Stimulated activated CD4-positive, alpha-beta T cell treated with anti-CD3 and anti-CD28 coated beads, Interleukin-1b, Interleukin-23, amount 100 ng/mL, for 48 hours (primary cell): ENCODE data around the gene CASP8AP2.
"Not testable (repeated sequence)": the region's sequence is repeated elsewhere in the genome, so short reads cannot be mapped to it uniquely, and the experiment has no call there.

Experiments
- DNase-seq: peaks from one replicate; pipeline ENCODE4 v3.0.0-alpha.2; 2020

Gene CASP8AP2

DNA sequence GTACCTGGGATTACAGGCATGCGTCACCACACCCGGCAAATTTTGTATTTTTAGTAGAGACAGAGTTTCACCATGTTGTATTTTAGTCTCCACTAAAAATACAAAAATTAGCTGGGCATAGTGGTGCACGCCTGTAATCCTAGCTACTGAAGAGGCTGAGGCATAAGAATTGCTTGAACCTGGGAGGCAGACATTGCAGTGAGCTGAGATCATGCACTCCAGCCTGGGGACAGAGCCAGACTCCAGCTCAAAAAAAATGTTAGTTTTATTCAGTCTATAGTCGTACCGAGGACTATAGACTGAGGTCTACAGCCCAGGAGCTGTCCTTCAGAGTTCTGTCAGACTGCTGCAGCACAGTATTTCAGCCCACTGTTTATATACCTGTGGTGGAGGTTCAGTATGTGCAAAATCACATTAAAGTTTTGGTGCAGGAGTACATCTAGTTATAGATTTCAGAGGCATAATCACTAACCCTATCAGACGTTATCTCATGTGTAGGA, 3.6 kb upstream of the CASP8AP2 start:
- no peak for DNase-seq

DNA sequence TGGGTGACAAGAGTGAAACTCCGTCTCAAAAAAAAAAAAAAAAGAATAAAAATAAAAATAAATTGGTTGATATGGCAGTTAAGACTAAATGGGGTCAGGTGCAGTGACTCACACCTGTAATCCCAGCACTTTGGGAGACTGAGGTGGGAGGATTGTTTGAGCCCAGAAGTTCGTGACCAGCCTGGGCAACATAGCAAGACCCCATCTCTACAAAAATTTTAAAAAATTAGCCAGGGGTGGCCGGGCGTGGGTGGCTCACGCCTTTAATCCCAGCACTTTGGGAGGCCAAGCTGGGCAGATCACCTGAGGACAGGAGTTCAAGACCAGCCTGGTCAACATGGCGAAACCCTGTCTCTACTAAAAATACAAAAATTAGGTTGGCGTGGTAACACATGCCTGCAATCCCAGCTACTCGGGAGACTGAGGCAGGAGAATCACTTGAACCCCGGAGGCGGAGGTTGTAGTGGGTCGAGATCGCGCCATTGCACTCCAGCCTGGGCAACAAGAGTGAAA, 1.1 kb upstream of the CASP8AP2 start:
- not testable (repeated sequence) for DNase-seq

DNA sequence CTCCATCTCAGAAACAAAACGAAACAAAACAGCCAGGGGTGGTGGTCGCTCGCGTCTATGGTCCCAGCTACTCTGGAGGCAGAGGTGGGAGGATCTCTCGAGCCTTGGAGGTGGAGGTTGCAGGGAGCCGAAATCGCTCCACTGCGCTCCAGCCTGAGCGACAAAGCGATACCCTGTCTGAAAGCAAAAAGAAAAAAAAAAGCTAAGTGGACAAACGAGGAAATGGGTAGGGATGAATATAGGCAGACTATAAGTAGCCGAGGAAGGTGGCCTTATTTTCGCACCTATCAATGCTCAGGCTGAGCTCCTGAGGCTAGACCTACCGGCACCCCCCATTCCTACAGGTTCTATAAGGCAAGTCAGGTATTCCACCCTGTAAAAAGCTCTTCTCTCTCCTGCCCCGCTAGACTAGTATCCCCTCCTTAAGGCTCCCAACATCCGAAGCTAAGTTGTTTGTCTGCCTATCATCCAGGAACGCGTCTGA, 650 bp upstream of the CASP8AP2 start:
- DNase-seq, result peak; percentile 17

DNA sequence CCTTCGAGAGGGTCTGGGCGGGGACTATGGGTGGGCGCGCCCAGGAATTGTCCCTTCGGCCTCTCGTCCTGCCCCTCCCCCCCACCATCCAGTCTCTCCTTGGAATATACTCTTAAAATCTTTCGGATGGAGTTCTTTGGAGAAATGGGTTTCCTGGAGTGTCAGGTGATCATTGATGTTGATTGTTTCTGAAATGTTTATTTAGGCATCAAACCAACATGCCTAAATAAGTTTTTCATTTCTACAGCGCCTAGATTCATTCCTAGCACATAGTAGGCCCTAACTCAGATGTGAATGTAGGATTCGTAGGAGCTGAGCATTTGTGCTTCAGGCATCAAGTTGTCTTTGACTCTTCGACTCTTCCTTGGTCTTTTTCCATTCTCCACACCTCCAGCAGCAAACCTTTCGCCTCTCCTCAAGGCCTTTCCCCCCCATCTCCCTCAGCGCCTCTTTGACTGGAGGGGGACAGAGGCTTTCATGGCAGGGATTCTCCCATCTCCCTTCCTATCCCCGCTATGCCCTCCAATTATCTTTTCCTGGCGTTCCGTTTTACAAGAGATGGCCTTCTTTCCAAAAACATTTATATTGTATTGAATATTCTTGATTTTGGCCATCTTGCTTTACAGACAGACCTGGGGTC, 610 bp downstream of the CASP8AP2 start:
- no peak for DNase-seq

DNA sequence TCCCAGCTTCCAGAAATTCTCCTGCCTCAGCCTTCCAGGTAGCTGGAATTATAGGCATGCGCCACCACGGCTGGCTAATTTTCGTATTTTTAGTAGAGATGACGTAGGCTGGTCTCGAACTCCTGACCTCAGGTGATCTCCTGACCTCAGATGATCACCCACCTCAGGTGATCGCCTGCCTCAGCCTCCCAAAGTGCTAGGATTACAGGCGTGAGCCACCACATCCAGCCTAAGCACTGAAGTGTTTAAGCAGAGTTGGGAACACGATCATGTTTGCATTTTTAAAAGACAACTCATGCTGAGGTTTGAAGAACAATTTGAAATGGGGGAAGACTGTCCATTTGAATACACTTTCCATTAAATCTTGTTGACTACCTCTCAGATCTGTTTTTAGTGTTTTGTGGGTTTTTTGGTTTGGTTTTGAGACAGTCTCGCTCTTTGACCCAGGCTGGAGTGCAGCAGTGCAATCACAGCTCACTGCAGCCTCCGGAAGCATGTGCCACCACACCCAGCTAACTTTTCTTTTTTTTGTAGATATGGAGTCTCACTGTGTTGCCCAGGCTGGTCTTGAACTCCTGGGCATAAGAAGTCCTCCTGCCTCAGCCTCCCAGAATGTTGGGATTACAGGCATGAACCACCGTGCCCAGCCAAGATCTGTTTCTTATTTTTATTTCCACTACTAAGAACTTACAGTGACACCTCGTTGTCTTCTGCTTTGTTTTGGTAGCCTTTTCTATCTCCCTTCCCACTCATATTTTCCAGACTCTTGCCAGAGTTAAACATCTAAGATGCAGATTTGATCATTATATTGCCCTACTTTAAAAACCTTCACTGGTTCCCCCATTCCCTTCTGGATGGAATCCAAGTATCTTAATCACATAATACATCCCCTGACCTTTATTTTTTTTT, 5.5 kb downstream of the CASP8AP2 start:
- DNase-seq, result peak; percentile 57

DNA sequence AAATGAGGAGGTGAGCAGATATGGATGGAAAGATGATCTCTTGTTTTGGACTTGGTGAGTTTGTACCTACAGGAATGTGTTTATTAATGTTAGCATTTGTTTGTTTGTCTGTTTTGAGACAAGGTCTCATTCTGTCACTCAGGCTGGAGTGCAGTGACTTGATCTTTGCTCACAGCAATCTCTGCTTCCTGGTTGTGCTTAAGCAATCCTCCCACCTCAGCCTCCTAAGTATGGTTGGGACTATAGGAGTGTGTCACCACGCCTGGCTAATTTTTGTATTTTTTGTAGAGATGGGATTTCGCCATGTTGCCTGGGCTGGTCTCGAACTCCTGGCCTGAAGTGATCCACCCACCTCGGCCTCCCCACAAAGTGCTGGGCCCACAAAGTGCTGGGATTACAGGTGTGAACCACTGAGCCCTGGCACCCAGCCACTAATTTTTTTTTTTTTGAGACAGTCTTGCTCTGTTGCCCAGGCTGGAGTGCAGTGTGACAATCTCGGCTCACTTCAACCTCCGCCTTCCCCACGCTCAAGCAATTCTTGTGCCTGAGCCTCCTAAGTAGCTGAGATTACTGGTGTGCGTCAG, 7.1 kb downstream of the CASP8AP2 start:
- DNase-seq, result no peak

DNA sequence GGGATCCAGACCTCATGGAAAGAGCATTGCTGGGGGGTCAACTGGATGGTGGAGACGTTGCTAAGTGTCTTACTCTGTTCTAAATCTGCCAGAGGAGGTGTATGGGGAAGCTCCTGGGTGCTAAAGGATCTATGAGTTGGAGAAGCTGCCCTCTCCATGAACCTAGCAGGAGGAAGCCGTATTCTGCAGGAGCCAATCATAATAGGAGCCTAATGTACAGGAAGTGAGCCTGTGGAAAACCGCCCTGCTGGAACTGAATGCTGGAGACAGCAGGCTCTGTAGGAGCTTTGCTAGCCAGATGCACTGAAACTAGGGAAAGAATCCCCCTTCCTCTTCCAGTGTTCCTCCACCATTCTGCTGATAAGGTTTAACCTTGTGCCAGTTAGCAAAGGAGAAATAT, 10.9 kb downstream of the CASP8AP2 start:
- no peak for DNase-seq

DNA sequence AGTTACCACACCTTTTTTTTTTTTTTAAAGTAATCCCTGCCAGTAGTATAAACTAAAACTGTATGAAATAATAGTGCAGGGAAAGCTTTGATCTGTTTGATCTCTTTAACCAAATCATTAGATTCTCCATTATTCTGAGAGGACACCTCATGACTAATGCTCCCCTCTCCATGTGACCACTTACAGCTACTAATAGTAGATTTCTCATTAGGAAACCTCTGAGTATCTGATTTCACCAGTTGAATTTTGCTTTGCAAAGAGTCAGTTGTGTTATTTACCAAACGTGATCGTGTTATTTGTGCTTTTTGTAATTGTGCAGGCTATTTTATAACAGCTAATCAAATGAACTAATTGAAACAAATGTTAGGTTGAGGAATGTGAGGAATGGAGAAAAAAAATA, 12.5 kb downstream of the CASP8AP2 start:
- DNase-seq, result no peak

DNA sequence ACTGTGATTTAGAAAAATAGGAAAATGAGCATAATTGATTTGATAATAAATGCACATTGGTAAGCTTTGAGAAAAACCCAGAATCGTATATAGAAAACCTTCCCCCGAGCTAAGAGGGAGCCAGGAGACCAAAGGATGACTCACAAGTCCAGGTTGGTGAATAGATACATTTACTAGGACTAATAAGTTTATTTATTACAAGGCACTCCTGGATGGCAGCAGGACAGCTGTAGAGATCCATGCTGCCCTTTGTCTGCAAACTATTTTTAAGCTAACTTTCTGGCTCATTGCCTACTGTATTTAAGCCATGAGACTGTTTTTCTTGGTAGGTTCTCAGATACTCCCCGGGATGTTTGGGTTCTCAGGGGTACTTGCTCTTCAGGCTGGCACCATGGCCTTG, 13.4 kb downstream of the CASP8AP2 start:
- DNase-seq, result no peak

DNA sequence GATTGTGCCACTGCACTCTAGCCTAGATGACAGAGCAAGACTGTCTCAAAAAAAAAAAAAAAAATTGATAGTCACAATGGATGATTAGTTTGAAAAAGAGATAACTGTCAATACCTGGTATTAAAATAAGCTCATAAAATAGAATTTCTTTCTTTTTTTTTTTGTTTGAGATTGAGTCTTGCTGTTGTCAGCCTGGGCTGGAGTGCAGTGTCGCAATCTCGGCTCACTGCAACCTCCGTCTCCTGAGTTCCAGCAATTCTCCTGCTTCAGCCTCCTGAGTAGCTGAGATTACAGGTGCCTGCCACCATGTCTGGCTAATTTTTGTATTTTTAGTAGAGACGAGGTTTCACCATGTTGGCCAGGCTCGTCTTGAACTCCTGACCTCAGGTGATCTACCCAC, 17.8 kb downstream of the CASP8AP2 start:
- DNase-seq, result not testable (repeated sequence)

DNA sequence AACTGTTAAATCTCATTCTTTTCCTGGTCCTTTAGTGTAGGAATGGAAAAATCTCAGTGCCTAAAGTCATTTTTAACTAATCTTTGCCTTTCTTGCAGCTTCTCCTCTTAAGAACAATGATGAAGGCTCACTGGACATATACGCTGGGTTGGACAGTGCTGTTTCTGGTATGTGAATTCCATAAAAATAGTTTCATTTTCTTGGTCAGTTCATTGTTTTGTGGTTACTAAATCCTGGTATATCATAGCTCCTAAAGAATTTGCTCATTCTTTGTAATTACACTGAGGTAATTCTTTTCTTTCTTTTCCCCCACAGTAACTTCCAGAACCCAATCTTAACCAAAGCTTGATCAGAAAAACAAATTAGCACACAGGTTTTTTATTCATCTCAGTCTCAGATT, 23.4 kb downstream of the CASP8AP2 start:
- DNase-seq, result no peak

DNA sequence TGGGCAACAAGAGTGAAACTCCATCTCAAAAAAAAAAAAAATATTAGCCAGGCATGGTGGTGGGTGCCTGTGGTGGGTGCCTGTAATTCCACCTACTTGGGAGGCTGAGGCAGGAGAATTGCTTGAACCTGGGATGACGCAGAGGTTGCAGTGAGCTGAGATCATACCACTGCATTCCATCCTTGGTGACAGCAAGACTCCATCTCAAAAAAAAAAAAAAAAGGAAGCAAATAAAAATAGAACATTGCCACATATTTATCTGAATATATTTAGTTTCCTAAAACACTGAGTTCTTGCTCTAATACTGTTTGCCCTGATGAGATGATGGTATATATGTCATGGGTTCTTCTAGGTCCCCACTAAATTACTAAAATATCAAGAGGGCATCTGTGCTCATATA, 28.4 kb downstream of the CASP8AP2 start:
- no peak for DNase-seq

DNA sequence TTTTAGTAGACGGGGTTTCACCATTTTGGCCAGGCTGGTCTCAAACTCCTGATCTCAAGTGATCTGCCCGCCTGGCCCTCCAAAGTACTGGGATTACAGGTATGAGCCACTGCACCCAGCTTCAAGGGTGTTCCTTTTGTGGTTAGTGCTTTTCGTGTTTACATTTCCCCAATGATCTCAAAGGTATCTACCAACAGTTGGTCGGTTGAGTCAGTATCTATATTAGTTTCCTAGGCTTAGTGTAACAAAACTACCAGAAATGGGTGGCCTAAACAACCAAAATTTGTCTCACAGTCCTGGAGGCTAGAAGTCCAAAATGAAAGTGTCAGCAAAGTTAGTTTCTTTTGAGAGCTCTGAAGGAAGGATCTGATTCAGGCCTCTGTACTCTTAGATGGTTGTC, 30.1 kb downstream of the CASP8AP2 start:
- DNase-seq, result peak; percentile 10

DNA sequence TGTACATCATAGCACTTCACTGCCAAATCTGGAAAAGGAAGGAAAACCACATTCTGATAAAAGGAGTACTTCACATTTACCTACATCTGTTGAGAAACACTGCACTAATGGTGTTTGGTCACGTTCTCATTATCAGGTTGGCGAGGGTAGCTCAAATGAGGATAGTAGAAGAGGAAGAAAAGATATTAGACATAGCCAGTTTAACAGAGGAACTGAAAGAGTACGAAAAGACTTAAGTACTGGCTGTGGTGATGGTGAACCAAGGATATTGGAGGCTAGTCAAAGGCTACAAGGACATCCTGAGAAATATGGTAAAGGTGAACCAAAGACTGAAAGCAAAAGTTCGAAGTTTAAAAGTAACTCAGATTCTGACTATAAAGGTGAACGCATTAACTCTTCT, 32.6 kb downstream of the CASP8AP2 start:
- no peak for DNase-seq

DNA sequence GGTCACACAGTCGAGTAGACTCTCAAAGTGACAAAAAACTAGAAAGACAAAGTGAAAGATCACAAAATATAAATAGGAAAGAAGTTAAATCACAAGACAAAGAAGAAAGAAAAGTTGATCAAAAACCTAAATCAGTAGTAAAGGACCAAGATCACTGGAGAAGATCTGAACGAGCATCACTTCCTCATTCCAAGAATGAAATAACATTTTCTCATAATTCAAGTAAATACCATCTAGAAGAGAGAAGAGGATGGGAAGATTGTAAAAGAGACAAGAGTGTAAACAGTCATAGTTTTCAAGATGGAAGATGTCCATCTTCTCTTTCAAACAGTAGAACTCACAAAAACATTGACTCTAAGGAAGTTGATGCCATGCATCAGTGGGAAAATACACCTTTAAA, 33.0 kb downstream of the CASP8AP2 start:
- no peak for DNase-seq

DNA sequence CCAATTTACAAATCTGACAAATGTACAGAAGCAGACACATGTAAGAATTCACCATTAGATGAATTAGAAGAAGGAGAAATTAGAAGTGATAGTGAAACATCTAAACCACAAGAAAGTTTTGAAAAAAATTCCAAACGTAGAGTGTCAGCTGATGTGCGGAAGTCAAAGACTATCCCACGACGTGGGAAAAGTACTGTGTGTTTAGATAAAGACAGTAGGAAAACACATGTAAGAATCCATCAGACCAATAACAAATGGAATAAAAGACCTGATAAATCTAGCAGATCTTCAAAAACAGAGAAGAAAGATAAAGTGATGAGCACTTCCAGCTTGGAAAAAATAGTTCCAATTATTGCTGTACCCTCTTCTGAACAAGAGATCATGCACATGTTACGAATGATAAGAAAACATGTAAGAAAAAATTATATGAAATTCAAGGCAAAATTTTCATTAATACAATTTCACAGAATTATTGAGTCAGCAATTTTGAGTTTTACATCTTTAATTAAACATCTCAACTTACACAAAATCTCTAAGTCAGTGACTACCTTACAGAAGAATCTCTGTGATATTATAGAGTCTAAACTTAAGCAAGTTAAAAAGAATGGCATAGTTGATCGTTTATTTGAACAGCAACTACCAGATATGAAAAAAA, 36.5 kb downstream of the CASP8AP2 start:
- DNase-seq, result no peak

DNA sequence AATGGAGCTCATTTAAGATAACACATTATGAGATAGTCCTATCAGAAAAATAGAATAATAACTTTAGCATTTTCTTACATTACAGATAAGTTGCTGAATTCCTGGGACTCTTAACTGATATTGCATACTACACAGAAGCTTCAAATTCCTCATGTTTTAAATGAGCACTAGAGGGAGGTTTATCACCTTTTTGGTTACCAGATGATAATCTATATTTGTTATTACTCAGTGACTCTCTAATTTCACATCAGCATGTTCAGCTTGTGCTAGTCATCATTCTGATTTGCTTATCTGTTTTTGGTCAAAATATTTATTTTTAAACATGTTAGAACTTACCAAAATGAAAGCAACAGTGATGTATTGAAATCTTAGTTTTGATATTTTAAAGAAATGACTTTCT, 44.0 kb downstream of the CASP8AP2 start:
- DNase-seq, result no peak

DNA sequence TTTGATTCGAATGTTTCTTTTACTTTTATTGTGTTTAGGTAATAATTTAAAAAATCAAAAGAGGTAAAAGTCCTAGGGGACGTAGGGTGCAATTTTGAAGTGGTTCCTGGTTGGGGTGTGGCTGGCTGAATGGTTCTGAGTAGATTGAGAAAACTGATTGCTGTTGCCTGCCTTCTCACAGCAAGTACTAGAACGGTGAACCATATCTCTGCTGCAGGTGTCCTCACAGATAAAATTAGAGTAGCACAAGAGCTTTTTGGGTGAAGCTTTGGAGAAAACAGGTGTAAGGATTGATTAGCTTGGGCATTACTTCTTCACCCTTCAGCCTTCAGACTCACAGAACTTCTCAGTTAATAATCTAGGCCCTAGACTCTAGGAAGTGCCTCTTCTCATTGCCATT, 44.8 kb downstream of the CASP8AP2 start:
- DNase-seq, result no peak

DNA sequence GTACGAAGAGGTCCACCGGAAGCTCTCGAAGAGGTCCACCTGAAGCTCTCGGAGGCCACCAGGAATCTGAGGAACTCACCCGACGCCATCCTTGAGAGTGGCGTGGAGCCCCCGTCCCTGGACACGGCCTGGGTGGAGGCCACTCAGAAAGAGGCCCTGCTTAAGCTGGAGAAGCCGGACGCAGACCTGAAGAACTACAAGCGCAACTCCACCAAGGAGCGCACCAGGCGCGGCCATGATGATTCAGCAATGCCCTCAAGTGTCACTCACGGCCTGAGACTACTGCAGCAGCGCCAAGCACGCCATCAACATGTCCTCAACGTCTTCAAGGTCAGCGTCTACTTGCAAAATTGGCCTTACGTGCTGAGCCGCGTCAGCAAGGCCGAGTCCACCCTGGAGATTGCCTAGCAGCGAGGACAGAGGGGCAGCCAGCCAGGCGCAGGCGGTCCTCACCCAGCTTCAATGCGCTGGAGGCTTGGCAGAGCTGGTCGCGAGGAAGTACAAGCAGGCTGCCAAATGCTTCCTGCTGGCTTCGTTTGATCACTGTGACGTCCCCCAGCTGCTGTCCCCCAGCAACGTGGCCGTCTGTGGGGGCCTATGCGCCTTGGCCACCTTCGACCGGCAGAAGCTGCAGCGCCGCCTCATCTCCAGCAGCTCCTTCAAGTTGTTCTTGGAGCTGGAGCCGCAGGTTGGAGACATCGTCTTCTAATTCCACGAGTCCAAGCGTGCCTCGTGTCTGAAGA, 56.9 kb downstream of the CASP8AP2 start:
- DNase-seq, result no peak

DNA sequence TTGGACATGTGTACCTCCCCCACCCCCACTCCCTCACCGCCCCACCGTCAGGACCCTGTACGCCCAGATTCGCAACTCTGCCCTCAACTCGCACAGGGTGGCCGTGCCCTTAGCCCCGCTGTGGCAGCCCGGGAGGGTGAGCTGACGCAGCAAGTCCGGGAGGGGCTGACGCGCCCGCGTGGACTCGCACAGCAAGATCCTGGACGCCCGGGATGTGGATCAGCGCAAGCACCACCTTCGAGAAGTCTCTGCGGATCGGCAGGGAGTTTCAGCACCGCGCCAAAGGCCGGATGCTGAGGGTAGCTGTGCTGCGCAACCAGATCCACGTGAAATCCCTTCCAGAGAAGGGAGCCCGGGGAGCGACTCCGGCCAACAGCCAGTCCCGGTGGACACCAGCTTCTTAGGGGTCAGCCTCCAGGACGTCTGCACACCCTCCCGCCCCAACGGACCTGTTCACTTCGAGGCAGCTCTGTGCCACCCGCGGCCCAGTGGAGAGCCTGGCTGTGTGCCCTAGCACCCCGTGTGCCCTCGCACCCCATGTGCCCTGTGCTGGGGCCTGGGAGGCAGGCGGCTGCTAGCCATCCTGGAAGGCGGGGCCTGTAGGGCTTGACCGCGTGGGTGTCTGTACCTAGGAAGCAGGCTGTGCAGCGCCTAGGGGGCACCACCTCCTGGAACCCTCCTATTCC, 57.9 kb downstream of the CASP8AP2 start:
- DNase-seq, result no peak

DNA sequence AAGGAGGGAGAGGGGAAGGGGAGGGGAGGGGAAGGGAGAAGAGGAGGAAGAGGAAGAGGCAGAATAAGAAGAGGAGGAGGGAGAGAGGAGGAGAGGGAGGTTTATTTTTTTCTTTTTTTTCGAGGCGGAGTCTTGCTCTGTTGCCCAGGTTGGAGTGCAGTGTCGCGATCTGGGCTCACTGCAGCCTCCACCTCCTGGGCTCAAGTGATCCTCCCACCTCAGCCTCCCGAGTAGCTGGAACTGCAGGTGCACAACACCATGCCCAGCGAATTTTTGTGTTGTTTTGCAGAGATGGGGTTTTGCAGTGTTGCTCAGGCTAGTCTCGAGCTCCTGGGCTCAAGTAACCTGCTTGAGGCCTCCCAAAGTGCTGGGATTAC, 58.4 kb downstream of the CASP8AP2 start:
- DNase-seq, result no peak

DNA sequence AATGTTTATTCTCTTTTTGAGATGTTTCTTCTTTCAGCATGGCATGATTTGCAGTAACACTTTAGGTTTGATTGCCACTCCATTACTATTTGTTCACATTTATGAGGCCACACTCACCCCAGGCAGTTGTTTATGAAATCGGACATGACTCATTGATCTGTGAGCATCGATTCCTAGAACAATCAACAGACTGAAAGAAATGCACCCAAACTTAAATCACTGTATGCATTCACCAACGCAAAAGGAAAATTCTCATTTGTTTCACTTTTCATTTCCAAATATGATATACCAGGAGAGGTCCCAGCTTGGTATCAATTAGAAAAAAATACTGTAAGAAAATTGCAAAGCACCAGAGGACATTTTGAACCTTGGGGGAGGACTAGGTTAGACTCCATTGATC, 59.2 kb downstream of the CASP8AP2 start:
- no peak for DNase-seq
